HL-60 (cell line): ENCODE data around the gene PARP1.
A peak's percentile ranks its signal among the peaks of the same experiment; 100 is the strongest.

Experiments
- DNase-seq, 2 experiments: peaks; one replicate each; pipeline ENCODE4 v3.0.0-alpha.2; 2010 to 2020; ENCODE audit warnings: low read depth in 1 of 2, low spot score in 1 of 2
- H3K27ac ChIP-seq: fragments of 250-450 bp; sonication (Bioruptor Pico); replicated peaks from 2 replicates; pipeline ENCODE4 v1.5.1; 2020; ENCODE audit warnings: mild to moderate bottlenecking, moderate library complexity
- H3K27me3 ChIP-seq: fragments of 250-450 bp; sonication (Bioruptor Pico); 2 replicates; pipeline ENCODE4 v1.5.1; 2021; ENCODE audit warnings: mild to moderate bottlenecking, moderate library complexity; ENCODE audit not compliant: insufficient read depth, poor library complexity, severe bottlenecking
- H3K4me3 ChIP-seq: replicated peaks from 2 replicates; pipeline ENCODE4 v1.5.1; 2011; ENCODE audit warnings: mild to moderate bottlenecking, control low read depth, low read length; ENCODE audit not compliant: insufficient read depth
- GABPA ChIP-seq: IDR thresholded peaks from 2 replicates; pipeline ENCODE4 v1.6.1; 2012; ENCODE audit warnings: low read depth
- POLR2AphosphoS5 ChIP-seq: IDR thresholded peaks from 2 replicates; pipeline ENCODE4 v1.6.1; 2012; ENCODE audit warnings: low read depth
- SPI1 ChIP-seq: IDR thresholded peaks from 2 replicates; pipeline ENCODE4 v1.6.1; 2012; ENCODE audit warnings: low read depth, mild to moderate bottlenecking, borderline replicate concordance
- TF ChIP-seq, protein P1 (sequence below): IDR thresholded peaks from one replicate; pipeline ENCODE4 v1.5.1; 2011; ENCODE audit warnings: low read length, control low read depth, inconsistent platforms; ENCODE audit not compliant: insufficient read depth
- TF ChIP-seq, protein P2 (sequence below): IDR thresholded peaks from 2 replicates; pipeline ENCODE4 v1.6.1; 2012; ENCODE audit warnings: low read depth; ENCODE audit not compliant: insufficient replicate concordance

PARP1 gene

DNA sequence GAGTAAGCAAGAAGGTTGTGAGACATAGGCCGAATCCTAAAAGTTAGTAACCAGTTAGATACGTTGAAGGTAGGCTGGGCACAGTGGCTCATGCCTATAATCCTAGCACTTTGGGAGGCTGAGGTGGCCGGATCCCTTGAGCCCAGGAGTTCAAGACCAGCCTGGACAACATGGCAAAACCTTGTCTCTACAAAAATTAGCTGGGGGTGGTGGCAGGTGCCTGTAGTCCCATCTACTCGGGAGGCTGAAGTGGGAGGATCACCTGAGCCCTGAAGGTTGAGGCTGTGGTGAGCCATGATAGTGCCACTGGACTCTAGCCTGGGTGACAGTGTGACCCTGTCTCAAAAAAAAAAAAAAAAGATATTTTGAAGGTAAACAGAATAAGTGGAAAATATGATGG is 1.5 kb upstream of the PARP1 start:
- no peak for DNase-seq
- Histone ChIP-seq H3K4me3 (no peak overlapping the region), H3K27ac (no peak overlapping the region), H3K27me3 (no peaks in the 10 kb centered on the region)
- TF ChIP-seq, protein P1, sequence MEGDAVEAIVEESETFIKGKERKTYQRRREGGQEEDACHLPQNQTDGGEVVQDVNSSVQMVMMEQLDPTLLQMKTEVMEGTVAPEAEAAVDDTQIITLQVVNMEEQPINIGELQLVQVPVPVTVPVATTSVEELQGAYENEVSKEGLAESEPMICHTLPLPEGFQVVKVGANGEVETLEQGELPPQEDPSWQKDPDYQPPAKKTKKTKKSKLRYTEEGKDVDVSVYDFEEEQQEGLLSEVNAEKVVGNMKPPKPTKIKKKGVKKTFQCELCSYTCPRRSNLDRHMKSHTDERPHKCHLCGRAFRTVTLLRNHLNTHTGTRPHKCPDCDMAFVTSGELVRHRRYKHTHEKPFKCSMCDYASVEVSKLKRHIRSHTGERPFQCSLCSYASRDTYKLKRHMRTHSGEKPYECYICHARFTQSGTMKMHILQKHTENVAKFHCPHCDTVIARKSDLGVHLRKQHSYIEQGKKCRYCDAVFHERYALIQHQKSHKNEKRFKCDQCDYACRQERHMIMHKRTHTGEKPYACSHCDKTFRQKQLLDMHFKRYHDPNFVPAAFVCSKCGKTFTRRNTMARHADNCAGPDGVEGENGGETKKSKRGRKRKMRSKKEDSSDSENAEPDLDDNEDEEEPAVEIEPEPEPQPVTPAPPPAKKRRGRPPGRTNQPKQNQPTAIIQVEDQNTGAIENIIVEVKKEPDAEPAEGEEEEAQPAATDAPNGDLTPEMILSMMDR: no peak
- no peak for TF ChIP-seq GABPA
- TF ChIP-seq, protein P2, sequence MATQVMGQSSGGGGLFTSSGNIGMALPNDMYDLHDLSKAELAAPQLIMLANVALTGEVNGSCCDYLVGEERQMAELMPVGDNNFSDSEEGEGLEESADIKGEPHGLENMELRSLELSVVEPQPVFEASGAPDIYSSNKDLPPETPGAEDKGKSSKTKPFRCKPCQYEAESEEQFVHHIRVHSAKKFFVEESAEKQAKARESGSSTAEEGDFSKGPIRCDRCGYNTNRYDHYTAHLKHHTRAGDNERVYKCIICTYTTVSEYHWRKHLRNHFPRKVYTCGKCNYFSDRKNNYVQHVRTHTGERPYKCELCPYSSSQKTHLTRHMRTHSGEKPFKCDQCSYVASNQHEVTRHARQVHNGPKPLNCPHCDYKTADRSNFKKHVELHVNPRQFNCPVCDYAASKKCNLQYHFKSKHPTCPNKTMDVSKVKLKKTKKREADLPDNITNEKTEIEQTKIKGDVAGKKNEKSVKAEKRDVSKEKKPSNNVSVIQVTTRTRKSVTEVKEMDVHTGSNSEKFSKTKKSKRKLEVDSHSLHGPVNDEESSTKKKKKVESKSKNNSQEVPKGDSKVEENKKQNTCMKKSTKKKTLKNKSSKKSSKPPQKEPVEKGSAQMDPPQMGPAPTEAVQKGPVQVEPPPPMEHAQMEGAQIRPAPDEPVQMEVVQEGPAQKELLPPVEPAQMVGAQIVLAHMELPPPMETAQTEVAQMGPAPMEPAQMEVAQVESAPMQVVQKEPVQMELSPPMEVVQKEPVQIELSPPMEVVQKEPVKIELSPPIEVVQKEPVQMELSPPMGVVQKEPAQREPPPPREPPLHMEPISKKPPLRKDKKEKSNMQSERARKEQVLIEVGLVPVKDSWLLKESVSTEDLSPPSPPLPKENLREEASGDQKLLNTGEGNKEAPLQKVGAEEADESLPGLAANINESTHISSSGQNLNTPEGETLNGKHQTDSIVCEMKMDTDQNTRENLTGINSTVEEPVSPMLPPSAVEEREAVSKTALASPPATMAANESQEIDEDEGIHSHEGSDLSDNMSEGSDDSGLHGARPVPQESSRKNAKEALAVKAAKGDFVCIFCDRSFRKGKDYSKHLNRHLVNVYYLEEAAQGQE: no peak
- no peak for TF ChIP-seq POLR2AphosphoS5
- TF ChIP-seq SPI1: no peak

DNA sequence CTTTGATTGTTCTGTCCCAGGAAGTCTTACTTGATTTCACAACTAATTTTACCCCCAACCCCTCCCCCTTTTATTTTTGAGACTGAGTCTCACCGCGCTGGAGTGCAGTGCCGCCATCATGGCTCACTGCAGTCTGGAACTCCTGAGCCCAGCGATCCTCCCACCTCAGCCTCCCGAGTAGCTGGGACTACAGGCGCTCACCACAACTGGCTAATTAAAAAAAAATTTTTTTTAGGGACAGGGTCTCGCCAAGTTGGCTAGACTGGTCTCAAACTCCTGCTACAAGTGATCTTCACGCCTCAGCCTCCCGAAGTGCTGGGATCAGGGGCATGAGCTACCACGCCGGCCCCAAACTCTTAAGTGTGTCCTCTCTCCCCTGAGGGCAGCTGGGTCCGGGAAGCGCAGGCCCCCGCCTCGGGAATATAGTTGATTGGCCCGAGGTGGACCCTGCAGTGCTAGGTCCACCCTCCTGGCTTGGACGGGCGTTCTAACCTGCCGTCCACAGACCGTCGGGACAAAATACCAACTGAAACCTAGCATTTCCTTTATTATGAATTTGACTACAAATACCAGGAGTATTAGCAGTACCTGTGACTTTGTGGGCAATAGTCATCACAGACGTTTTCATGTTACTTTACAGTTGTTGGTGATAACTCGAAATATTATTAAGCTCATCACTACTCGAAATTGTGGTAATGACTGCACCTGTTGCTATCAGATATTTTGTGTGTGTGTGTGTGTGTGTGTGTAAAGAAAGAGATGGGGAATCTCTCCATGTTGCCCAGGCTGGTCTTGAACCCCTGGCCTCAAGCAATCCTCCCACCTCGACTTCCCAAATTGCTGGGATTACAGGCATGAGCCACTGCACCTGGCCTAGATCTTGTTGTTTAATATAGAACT is 642 bp upstream of the PARP1 start:
- H3K4me3 ChIP-seq: peak overlapping the region; percentile 21

DNA sequence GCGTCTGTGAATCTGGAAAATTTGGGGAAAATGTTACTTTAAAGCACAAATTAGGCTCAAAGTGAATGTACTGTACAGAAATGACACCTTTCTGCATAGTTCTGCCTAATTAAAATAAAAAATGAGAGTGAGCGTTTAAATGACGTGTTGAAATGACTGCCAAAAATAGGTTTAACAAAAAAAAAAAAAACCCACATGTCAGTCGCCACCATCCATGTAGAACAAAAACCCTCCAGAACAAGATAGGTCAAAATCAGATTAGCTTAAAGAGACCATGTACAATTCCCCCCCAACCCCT is 745 bp downstream of the PARP1 start:
- Histone ChIP-seq H3K4me3 (peak overlapping the region; percentile 64), H3K27me3 (no peaks in the 10 kb centered on the region), H3K27ac (peak overlapping the region; percentile 90)
- TF ChIP-seq GABPA (no peak), SPI1 (no peak), POLR2AphosphoS5 (no peak)
- TF ChIP-seq, protein P1: no peak
- TF ChIP-seq, protein P2: no peak
- DNase-seq: no peak

More for the DNA sequence above, 642 bp upstream of the PARP1 start:
- Histone ChIP-seq H3K27me3 (no peaks in the 10 kb centered on the region), H3K27ac (peak overlapping the region; percentile 74)
- no peak for DNase-seq
- TF ChIP-seq, protein P2: no peak
- TF ChIP-seq POLR2AphosphoS5 (no peak), GABPA (no peak), SPI1 (no peak)
- TF ChIP-seq, protein P1: no peak
